ENCODE measurements around the gene MSH2. TPM values are rescaled to one million over a fixed set of nuclear protein-coding genes. Genes with fewer than 3 reads are reported as not detected.

Gene MSH2
- total RNA-seq, 3 donors from 2014 or later (not counting 1 experiment from before 2014, with no cell fraction given): 11.9 to 18.8 (median 15.0) TPM

DNA sequence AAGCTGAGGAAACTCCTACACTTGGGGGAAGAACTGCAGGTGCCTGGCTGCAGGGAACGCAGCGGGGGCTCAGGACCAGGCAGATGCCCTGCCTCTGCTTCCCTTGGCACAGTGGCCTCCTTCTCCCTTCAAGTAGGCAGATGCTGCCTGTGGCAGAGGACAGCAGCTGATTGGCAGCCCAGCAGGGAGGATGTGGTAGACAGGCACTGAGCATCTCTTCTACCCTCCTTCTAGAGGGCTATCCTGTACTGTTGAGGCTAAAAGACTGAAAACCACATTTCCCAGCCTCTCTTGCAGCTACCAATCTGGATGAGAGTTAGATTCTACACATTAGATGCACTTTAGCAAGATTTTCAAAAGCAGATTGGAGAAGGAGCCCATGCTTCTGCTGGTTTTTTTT lies 105.7 kb downstream of the MSH2 start:
- H3K4me3 Mint-ChIP-seq: peak overlapping the region; percentile 35

DNA sequence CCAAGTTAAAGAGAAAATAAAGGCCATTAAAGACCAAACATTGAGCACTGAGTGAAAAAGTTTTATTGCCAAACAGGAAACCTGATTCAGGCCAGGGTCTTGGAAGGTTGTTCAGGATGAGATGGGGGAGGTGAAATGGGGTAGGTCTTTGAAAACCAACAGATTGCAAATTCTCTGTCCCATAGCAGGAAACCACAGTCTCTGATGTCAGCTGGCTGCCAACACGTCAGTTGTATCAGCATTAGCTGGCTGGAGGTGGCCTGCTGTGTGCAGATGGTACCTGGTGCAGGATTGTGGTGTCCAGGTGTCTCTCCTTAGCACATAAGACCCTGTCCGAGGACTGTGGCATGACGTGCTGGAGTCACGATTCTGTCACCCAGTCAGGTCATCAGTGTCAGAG lies 106.3 kb downstream of the MSH2 start:
- intact Hi-C loops (cut with micrococcal nuclease): no loop called here
- TF ChIP-seq, protein P1, sequence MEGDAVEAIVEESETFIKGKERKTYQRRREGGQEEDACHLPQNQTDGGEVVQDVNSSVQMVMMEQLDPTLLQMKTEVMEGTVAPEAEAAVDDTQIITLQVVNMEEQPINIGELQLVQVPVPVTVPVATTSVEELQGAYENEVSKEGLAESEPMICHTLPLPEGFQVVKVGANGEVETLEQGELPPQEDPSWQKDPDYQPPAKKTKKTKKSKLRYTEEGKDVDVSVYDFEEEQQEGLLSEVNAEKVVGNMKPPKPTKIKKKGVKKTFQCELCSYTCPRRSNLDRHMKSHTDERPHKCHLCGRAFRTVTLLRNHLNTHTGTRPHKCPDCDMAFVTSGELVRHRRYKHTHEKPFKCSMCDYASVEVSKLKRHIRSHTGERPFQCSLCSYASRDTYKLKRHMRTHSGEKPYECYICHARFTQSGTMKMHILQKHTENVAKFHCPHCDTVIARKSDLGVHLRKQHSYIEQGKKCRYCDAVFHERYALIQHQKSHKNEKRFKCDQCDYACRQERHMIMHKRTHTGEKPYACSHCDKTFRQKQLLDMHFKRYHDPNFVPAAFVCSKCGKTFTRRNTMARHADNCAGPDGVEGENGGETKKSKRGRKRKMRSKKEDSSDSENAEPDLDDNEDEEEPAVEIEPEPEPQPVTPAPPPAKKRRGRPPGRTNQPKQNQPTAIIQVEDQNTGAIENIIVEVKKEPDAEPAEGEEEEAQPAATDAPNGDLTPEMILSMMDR (IDR thresholded peaks at IDR 0.05): no peak
- DNase-seq: no peak
- 68% methylated on average over 4 of the region's 4 CpGs for WGBS (ENCODE audit: insufficient coverage)
- Histone ChIP-seq H3K4me3 (ENCODE audit: low read length) (no peak overlapping the region), H3K9me3 (ENCODE audit: control insufficient read depth, insufficient read depth, low read length) (peaks cover 8% of the 10 kb centered on the region), H3K27ac (ENCODE audit: low read length) (no peak overlapping the region), H3K4me1 (ENCODE audit: control insufficient read depth, insufficient read depth, low read length) (peaks cover 10% of the 10 kb centered on the region), H3K27me3 (ENCODE audit: control insufficient read depth, insufficient read depth, low read length) (no peaks in the 10 kb centered on the region), H3K36me3 (ENCODE audit: control insufficient read depth, insufficient read depth, low read length) (no peaks in the 10 kb centered on the region)
- ATAC-seq: peak in 1 of 3 donors; percentile 35
- Mint-ChIP-seq H3K27ac (peak overlapping the region in 1 of 2 donors; percentile 46), H3K4me3 (no peak overlapping the region), H3K27me3 (ENCODE audit: low read depth in 2 of 2) (peaks cover 0 to 3% of the 10 kb centered on the region in 2 donors), H3K36me3 (no peaks in the 10 kb centered on the region), H3K9me3 (peaks cover 0 to 2% of the 10 kb centered on the region in 2 donors), H3K4me1 (peaks cover 16 to 27% of the 10 kb centered on the region in 2 donors)

More for the DNA sequence above, 105.7 kb downstream of the MSH2 start:
- Mint-ChIP-seq H3K27ac (peak overlapping the region in 1 of 2 donors; percentile 46), H3K36me3 (no peaks in the 10 kb centered on the region), H3K27me3 (ENCODE audit: low read depth in 2 of 2) (peaks cover 0 to 1% of the 10 kb centered on the region in 2 donors), H3K9me3 (peaks cover 0 to 2% of the 10 kb centered on the region in 2 donors), H3K4me1 (peaks cover 22 to 29% of the 10 kb centered on the region in 2 donors)
- DNase-seq (no peak), ATAC-seq (peak in 1 of 3 donors; percentile 37)
- peaks cover 15% of the 10 kb centered on the region for H3K4me1 ChIP-seq (ENCODE audit: control insufficient read depth, insufficient read depth, low read length)
- no peak overlapping the region for H3K4me3 ChIP-seq (ENCODE audit: low read length)
- H3K27ac ChIP-seq (ENCODE audit: low read length): no peak overlapping the region
- H3K9me3 ChIP-seq (ENCODE audit: control insufficient read depth, insufficient read depth, low read length): peaks cover 8% of the 10 kb centered on the region
- 100% methylated on average over 2 of the region's 2 CpGs for WGBS (ENCODE audit: insufficient coverage)
- TF ChIP-seq, protein P1 (IDR thresholded peaks at IDR 0.05): no peak
- intact Hi-C loops (cut with micrococcal nuclease): no loop called here
- H3K27me3 ChIP-seq (ENCODE audit: control insufficient read depth, insufficient read depth, low read length): no peaks in the 10 kb centered on the region
- H3K36me3 ChIP-seq (ENCODE audit: control insufficient read depth, insufficient read depth, low read length): no peaks in the 10 kb centered on the region

DNA sequence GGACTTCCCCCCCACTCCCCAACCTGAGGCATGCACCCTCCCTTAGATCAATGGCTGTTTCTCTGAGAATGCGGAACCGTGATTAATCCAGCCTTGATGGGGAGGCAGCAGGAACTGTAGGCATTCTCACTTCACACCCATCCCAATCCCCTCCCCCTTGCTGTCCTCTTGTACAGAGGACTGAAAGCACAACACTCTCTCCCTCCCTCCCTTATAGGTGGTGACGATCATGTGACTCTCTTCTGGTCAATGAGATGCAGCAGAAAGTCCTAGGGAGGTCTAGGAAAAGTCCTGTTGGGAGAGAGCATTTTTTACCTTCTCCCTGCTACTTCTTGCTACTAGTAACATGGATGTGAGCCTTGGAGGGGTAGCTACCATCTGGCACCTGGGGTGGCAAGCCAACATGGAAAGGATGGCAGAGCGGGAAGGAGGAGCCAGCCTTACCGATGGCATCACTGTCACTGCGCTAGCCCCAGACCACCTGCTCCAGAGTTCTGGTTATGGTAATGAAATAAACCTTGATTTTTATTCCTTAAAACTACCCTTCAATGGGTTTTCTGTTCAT lies 106.9 kb downstream of the MSH2 start:
- H3K4me1 Mint-ChIP-seq: peaks cover 13 to 22% of the 10 kb centered on the region in 2 donors
- peaks cover 8% of the 10 kb centered on the region for H3K9me3 ChIP-seq (ENCODE audit: control insufficient read depth, insufficient read depth, low read length)
- H3K36me3 ChIP-seq (ENCODE audit: control insufficient read depth, insufficient read depth, low read length): no peaks in the 10 kb centered on the region
- ATAC-seq: no peak
- no peak overlapping the region for H3K27ac ChIP-seq (ENCODE audit: low read length)
- no peak overlapping the region for H3K4me3 ChIP-seq (ENCODE audit: low read length)
- no peak overlapping the region for H3K27ac Mint-ChIP-seq
- intact Hi-C loops (cut with micrococcal nuclease): no loop called here
- H3K27me3 Mint-ChIP-seq (ENCODE audit: low read depth in 2 of 2): peaks cover 0 to 3% of the 10 kb centered on the region in 2 donors
- peaks cover 8% of the 10 kb centered on the region for H3K4me1 ChIP-seq (ENCODE audit: control insufficient read depth, insufficient read depth, low read length)
- 100% methylated on average over 3 of the region's 6 CpGs for WGBS (ENCODE audit: insufficient coverage)
- no peaks in the 10 kb centered on the region for H3K27me3 ChIP-seq (ENCODE audit: control insufficient read depth, insufficient read depth, low read length)
- H3K9me3 Mint-ChIP-seq: peaks cover 0 to 2% of the 10 kb centered on the region in 2 donors
- DNase-seq: no peak
- no peak overlapping the region for H3K4me3 Mint-ChIP-seq
- no peaks in the 10 kb centered on the region for H3K36me3 Mint-ChIP-seq
- TF ChIP-seq, protein P1 (IDR thresholded peaks at IDR 0.05): no peak

DNA sequence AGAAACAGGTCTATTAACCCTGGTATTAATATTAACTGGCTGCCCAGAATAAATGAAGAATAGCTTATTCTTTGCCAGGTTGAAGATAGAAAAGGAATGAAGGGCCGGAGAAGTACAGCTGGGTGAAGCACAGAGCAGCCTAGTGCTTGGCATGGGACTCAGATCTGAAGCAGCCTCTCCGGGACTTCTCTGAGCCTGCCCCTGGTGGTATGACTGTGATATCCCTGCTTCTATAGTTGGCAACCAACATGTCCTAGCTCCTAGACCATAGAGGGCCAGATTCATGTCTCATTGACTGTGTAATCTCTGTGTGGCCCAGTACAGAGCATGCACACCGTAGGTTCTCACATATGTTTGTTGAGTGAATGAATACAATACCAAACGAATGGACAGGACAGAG lies 107.8 kb downstream of the MSH2 start:
- Histone ChIP-seq H3K4me1 (ENCODE audit: control insufficient read depth, insufficient read depth, low read length) (peaks cover 8% of the 10 kb centered on the region), H3K4me3 (ENCODE audit: low read length) (no peak overlapping the region), H3K27ac (ENCODE audit: low read length) (no peak overlapping the region), H3K36me3 (ENCODE audit: control insufficient read depth, insufficient read depth, low read length) (no peaks in the 10 kb centered on the region), H3K27me3 (ENCODE audit: control insufficient read depth, insufficient read depth, low read length) (no peaks in the 10 kb centered on the region), H3K9me3 (ENCODE audit: control insufficient read depth, insufficient read depth, low read length) (peaks cover 8% of the 10 kb centered on the region)
- DNase-seq: no peak
- no peak for ATAC-seq
- Mint-ChIP-seq H3K36me3 (no peaks in the 10 kb centered on the region), H3K27ac (no peak overlapping the region), H3K27me3 (ENCODE audit: low read depth in 2 of 2) (peaks cover 0 to 3% of the 10 kb centered on the region in 2 donors), H3K4me3 (no peak overlapping the region), H3K9me3 (no peaks in the 10 kb centered on the region), H3K4me1 (peaks cover 13 to 22% of the 10 kb centered on the region in 2 donors)
- intact Hi-C loops (cut with micrococcal nuclease): no loop called here
- TF ChIP-seq, protein P1 (IDR thresholded peaks at IDR 0.05): no peak
- 93% methylated on average over 4 of the region's 4 CpGs for WGBS (ENCODE audit: insufficient coverage)

Data from natural killer cell (primary cell).